GF-D8 (cell line): Measurements from ENCODE around the gene EP300.

Source experiments
- DNase-seq: peaks from one replicate; lab custom pipeline; 2025; lab: John Stamatoyannopoulos, UW

The EP300 gene

DNA sequence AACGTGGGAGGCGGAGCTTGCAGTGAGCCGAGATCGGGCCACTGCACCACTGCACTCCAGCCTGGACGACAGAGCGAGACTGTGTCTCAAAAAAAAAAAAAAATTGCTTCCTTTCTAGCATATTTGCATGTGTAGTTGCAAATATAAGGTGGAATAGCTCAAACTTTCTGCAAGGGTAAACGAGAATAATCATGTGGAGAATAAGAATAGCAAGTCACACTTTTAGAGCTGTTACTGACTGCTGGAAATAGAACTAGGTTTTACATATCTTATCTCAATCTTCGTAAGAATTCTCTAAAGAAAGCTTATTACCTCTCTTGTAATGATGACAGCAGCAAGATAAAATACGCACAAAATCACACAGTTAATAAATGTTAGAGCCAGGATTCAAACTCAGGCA is 114.3 kb downstream of the EP300 start:
- no peak for DNase-seq

- DNase-seq: no peak
Observed at GRCh38 chr22:41215409-41215808, 123.0 kb downstream of the EP300 start.

DNA sequence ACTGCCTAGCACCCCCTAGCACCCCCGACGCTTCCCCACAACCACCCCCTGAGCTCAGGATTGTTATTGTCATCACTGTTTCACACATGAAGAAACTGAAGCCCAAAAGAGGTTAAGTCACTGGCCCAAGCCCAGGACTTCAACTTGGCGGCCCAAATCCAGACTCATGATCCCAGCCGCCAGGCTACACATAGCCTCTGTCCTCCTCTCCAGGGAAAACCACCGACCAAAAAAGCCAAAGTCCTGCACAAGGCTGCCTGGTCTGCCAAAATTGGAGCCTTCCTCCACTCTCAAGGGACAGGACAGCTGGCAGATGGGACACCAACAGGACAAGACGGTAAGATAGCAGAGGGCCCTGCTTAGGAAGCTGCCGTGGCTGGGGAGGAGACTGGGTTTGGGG is 123.5 kb downstream of the EP300 start:
- DNase-seq: no peak

- DNase-seq: no peak
Observed at GRCh38 chr22:41216984-41217383, 124.6 kb downstream of the EP300 start.

GRCh38 chr22:41217553-41218157 is 125.3 kb downstream of the EP300 start:
- peak; percentile 63 for DNase-seq

- no peak for DNase-seq
Observed at GRCh38 chr22:41222846-41223507, 130.6 kb downstream of the EP300 start.

- no peak for DNase-seq
Observed at GRCh38 chr22:41223535-41223934, 131.1 kb downstream of the EP300 start.

GRCh38 chr22:41226723-41227655 is 134.6 kb downstream of the EP300 start:
- DNase-seq: no peak

DNA sequence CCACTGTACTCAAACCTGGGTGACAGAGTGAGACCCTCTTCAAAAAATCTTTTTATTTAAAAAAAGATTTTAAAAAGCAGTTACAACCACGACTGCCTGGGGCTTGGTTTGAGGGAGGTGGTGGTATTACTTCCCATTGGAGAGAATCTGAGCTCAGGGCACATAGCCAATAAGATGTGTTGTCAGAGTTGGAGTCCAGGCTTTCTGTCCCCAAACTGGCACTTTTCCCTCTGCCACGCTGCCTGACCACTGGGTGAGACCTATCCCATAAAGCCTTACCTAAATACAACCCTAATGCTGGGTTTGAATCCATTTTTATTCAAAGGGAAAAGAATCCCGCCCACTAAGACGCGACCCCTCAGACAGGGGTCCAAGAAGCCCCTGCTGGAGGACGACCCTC is 136.8 kb downstream of the EP300 start:
- no peak for DNase-seq
